ENCODE data around the gene ATRN. TPM values are rescaled to one million over a fixed set of nuclear protein-coding genes. Genes with fewer than 3 reads are reported as not detected.

Gene ATRN
- total RNA-seq, 1 experiment from 2014 or later = 28.3 TPM

DNA sequence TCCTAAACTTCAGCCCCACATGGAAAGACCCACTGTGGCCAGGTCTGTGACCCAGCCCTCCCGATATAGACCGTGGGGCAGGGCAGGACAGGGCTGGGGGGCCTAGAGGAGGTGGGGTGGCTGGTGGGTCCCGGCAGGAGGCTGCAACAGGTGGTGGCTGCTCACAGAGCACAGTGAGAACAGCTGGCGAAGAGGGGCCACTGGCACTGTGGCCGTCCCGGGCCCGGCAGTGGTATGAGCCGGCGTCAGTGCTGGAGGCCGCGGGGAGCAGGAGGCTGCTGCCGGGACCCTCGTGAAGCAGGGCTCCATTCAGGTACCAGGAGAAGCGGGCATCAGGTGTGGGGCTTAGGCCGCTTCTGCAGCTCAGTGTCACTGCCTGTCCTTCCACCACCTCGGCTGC lies 228.2 kb downstream of the ATRN start:
- H3K9me3 Mint-ChIP-seq (ENCODE audit: low read depth, unreplicated experiment) = no peaks in the 10 kb centered on the region
- peaks cover 25% of the 10 kb centered on the region for H3K27me3 Mint-ChIP-seq (ENCODE audit: unreplicated experiment)
- H3K27ac Mint-ChIP-seq (ENCODE audit: unreplicated experiment) = no peak overlapping the region
- H3K4me3 Mint-ChIP-seq (ENCODE audit: low read depth, unreplicated experiment) = no peak overlapping the region
- TF ChIP-seq, protein P1, sequence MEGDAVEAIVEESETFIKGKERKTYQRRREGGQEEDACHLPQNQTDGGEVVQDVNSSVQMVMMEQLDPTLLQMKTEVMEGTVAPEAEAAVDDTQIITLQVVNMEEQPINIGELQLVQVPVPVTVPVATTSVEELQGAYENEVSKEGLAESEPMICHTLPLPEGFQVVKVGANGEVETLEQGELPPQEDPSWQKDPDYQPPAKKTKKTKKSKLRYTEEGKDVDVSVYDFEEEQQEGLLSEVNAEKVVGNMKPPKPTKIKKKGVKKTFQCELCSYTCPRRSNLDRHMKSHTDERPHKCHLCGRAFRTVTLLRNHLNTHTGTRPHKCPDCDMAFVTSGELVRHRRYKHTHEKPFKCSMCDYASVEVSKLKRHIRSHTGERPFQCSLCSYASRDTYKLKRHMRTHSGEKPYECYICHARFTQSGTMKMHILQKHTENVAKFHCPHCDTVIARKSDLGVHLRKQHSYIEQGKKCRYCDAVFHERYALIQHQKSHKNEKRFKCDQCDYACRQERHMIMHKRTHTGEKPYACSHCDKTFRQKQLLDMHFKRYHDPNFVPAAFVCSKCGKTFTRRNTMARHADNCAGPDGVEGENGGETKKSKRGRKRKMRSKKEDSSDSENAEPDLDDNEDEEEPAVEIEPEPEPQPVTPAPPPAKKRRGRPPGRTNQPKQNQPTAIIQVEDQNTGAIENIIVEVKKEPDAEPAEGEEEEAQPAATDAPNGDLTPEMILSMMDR (IDR thresholded peaks at IDR 0.05; ENCODE audit: unreplicated experiment) = no peak
- H3K36me3 Mint-ChIP-seq (ENCODE audit: insufficient read depth, unreplicated experiment) = no peaks in the 10 kb centered on the region
- DNase-seq = no peak
- H3K4me1 Mint-ChIP-seq (ENCODE audit: low read depth, unreplicated experiment) = no peaks in the 10 kb centered on the region
- BruUV-seq (replicated peaks) = no TSS peak
- CTCF ChIA-PET = interaction anchor here (1.6 kb wide), 1 partner anchor 12 kb away, joined by 4 read pairs; no protein-coding TSS in a partner anchor
- intact Hi-C loops (cut with micrococcal nuclease; ENCODE audit: unreplicated experiment) = no loop called here

Other genes with a start within 250 kb of the ATRN start
- 9.4 and 11.0 TPM in 2 replicates for gene SLC4A11, start 231.8 kb upstream of the ATRN start, total RNA-seq (2022)
- gene DNAAF9, start 63.3 kb upstream of the ATRN start, total RNA-seq (2022) = 6.3 and 7.4 TPM in 2 replicates
- not detected in 2 replicates for gene GFRA4, start 192.4 kb downstream of the ATRN start, total RNA-seq (2022)
- not detected in 2 replicates for gene ADAM33, start 211.0 kb downstream of the ATRN start, total RNA-seq (2022)
- gene SIGLEC1, start 241.6 kb downstream of the ATRN start, total RNA-seq (2022) = not detected in 2 replicates

Measured in Calu3 (cell line).